Measurements from ENCODE around the gene ADAM11. TPM values are rescaled to one million over a fixed set of nuclear protein-coding genes. Genes with fewer than 3 reads are reported as not detected.
"Not testable (repeated sequence)": the region's sequence is repeated elsewhere in the genome, so short reads cannot be mapped to it uniquely, and the experiment has no call there.

Gene ADAM11
- polyA plus RNA-seq, 1 donor: 2.8 TPM

GRCh38 chr17:44795928-44796327 is 37.1 kb downstream of the ADAM11 start:
- no peak for DNase-seq

- DNase-seq: no peak
These were observed 37.9 kb downstream of the ADAM11 start for GRCh38 chr17:44796731-44797130.

GRCh38 chr17:44797802-44798201 is 39.0 kb downstream of the ADAM11 start:
- no peak for DNase-seq

- no peak for DNase-seq
These were observed 39.6 kb downstream of the ADAM11 start for GRCh38 chr17:44798356-44798755.

- no peak for DNase-seq
These were observed 43.1 kb downstream of the ADAM11 start for GRCh38 chr17:44801880-44802279.

GRCh38 chr17:44804302-44805089 is 45.7 kb downstream of the ADAM11 start:
- no peak for DNase-seq

GRCh38 chr17:44807093-44807816 is 48.5 kb downstream of the ADAM11 start:
- no peak for DNase-seq

GRCh38 chr17:44807817-44808155 is 49.0 kb downstream of the ADAM11 start:
- DNase-seq: no peak

- no peak for DNase-seq
These were observed 49.4 kb downstream of the ADAM11 start for GRCh38 chr17:44808156-44808555.

- DNase-seq: not testable (repeated sequence)
These were observed 50.0 kb downstream of the ADAM11 start for GRCh38 chr17:44808656-44809388.

GRCh38 chr17:44812263-44812662 is 53.5 kb downstream of the ADAM11 start:
- no peak for DNase-seq

- DNase-seq: not testable (repeated sequence)
These were observed 59.7 kb downstream of the ADAM11 start for GRCh38 chr17:44818508-44818907.

GRCh38 chr17:44820631-44821212 is 61.9 kb downstream of the ADAM11 start:
- DNase-seq: no peak

- not testable (repeated sequence) for DNase-seq
These were observed 66.4 kb downstream of the ADAM11 start for GRCh38 chr17:44825236-44825635.

GRCh38 chr17:44826123-44826790 is 67.5 kb downstream of the ADAM11 start:
- DNase-seq: no peak

GRCh38 chr17:44827863-44828262 is 69.1 kb downstream of the ADAM11 start:
- DNase-seq: no peak

- DNase-seq: peak; percentile 53
These were observed 70.2 kb downstream of the ADAM11 start for GRCh38 chr17:44828919-44829522.

- DNase-seq: peak; percentile 52
These were observed 71.0 kb downstream of the ADAM11 start, which contains the start of gene GJC1 for GRCh38 chr17:44829523-44830358. Gene GJC1, minus strand, starts transcription at chr17:44830287. Its CDS starts 24,470 bp downstream, at chr17:44805817.

GRCh38 chr17:44830359-44831288 is 71.8 kb downstream of the ADAM11 start:
- DNase-seq: no peak
